GM18517 (cell line): ENCODE results near the gene AKAP9.
"Not testable (repeated sequence)": the region's sequence is repeated elsewhere in the genome, so short reads cannot be mapped to it uniquely, and the experiment has no call there.

Experiments
- ATAC-seq: cut with Tn5 transposase; IDR thresholded peaks from one replicate; pipeline ENCODE4 v1.9.1; 2021; ENCODE audit warnings: mild to moderate bottlenecking, moderate library complexity; ENCODE audit not compliant: unreplicated experiment

The AKAP9 gene

DNA sequence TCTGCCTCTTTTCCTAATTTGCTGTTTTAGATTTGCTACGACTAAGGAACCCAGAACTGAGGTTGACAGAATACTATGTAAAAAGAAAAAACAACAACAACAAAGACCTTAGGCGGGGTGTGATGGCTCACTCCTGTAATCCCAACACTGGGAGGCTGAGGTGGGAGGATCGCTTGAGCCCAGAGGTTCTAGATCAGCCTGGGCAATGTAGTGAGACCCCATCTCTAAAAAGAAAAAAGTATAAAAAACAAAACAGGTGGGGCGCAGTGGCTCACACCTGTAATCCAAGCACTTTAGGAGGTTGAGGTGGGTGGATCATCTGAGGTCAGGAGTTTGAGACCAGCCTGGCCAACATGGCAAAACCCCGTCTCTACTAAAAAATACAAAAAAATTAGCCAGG lies 4.3 kb downstream of the AKAP9 start:
- not testable (repeated sequence) for ATAC-seq

DNA sequence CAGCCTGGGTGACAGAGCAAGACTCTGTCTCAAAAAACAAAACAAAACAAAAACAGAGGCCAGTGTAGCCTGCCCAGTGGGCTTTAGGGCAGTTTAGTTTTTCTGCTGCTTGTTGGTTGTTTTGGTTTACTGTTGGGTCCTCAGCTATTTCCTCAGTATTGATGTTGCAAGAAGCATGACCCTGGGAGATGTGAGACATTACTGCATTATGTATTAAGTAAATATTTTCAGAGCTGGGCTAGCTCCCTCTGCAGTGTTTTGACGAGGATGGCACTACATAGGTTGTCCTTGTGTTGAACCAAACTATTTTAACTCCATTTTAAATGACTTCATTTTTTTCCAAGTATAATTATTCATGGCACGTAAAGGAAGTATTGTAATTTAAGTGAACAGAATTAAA lies 4.8 kb downstream of the AKAP9 start:
- no peak for ATAC-seq

DNA sequence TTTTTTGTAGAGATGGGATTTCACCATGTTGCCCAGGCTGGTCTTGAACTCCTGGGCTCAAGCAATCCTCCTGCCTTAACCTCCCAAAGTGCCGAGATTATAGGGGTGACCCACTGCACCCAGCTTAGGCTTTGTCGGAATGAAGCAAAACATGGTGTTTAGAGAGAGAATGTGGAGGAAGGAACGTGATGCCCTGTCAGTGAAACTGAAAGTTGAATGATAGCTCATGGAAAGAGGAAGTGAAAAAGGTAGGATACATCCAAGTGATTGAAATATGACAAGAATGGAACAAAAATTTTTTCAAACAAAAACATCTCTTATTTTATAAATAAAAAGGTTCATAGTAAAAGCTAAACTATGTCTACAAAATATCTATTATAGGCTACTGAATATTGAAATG lies 5.9 kb downstream of the AKAP9 start:
- no peak for ATAC-seq

DNA sequence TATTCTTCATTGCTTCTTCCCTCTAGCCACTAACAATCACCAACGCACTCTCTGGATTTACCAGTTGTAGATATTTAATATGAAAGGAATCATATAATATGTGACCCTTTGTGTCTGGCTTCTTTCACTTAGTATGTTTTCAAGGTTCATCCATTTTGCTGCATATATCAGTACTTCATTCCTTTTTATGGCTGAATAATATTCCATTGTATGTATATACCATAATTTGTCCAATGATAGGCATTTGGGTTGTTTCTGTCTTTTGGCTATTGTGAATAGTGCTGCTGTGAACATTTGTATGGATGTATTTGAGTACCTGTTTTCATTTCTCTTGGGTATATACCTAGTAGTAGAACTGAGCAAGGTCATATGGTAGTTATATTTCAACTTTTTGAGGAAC lies 7.3 kb downstream of the AKAP9 start:
- no peak for ATAC-seq

DNA sequence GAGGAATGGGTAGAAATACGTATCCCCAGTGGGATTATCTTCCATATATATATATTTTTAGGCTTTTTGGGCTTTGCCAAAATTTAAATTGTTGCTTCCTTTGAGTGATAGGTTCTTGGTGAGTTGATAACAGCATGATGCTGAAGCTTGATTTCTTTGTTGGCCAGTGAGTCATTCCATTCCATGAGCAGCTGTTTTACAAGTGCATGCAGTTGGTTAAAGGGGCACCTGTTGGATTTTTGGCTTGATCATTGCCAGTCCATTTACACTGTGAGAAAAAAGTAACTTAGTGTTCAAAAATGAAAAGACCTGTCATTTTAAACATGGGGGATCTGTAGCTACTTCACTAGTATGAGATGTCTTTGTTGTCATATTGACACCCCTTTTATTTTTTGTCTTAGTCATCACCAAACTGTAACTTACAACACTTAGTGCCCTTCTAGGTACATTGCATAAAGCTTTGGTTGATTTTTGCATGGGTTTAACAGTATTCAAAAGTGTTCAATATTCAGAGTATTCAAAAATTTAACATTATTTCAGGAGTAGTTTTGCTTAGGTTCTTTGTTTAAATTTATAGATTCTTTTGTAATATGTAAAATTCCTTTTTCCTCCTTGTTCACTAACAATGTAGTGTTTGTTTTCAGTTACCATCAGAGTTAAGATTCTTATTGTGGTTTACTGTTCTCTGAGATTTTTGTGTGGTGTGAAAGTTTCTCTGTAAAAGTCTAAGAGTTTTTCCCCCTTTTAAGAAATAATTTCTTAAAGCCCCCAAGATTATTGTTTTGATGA lies 8.8 kb downstream of the AKAP9 start:
- peak; percentile 45 for ATAC-seq

DNA sequence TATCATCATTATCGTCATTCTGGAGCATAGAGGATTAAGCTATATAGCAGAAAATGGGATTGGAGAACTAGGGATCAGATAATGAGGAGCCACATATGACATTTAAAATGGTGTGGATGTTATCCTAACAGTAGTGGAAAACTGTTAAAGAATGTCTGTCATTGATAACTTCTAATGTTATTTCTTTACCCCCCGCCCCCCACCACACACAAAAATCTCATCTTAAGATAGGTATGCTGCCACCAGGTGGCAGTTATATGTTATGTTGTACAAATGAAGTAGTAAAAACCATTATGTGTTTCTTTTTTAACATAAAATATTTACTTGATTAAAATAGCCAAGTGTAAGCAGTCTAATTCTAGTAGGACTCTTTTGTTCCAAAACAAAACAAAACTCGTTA lies 13.0 kb downstream of the AKAP9 start:
- no peak for ATAC-seq

DNA sequence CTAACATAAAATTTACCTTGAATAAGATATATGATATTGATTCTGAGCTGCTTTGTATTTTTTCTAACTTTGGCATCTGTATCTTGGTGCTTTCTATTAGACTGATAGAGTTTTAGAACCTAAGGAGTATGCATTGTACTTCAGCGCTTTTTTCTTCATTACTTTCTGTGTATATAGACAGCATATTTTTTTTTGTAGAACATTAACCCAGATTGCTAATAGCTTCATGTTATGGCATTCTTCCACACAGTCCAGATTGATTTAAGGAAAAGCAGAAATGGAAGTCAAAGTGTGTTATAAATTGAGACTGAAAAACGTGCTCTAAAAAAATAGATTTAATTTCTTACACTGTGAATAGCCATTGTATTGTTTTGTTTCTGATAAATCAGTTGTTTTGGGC lies 15.8 kb downstream of the AKAP9 start:
- ATAC-seq: not testable (repeated sequence)

DNA sequence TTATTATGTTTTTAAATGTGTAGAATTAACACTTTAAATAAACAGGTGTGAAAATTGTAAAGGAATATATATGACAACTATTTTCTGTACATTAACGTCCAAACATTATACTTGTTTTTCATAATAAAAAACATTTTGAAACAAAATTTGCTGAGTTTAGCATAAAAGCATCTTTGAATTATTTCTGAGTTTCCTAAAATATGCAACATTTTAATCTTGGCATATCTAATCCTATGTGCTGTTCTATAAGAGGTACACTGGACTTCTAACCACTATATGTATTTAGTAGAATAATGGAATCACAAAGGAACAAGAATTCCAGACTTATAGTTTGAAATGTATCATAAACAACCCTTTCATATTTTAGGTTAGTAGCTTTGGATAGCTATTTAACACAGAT lies 16.6 kb downstream of the AKAP9 start:
- ATAC-seq: no peak

DNA sequence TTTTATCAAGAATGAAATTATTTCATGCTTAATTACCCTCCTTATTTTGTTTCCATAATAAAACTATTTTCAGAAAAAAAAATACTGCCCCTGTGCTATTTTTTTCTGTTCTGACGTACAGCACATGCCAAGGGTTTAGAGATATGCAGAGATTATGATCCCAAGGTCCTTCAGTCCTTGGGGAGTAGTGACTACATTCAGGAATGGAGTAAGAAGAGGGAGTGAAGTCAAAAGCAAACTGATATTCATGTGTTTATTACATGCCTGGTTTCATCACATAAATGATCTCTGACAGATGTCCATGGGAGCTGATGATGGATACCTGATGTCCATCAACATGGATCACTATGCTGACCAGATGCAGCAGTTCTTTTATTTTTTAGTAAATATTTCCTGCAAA lies 17.2 kb downstream of the AKAP9 start:
- ATAC-seq: no peak

DNA sequence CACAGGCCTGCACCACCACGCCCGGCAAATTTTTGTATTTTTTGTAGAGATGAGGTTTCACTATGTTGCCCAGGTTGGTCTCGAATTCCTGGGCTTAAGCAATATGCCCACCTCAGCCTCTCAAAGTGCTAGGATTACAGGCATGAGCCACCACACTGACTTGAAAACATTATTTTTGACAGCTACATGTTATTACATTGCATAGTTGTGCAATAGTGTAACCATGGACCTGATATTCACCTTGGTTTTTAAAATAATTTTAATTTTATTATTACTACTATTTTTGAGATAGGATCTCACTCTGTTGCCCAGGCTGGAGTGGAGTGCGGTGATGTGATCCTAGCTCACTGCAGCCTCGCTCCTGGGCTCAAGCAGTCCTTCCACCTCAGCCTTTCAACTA lies 18.4 kb downstream of the AKAP9 start:
- ATAC-seq: no peak

DNA sequence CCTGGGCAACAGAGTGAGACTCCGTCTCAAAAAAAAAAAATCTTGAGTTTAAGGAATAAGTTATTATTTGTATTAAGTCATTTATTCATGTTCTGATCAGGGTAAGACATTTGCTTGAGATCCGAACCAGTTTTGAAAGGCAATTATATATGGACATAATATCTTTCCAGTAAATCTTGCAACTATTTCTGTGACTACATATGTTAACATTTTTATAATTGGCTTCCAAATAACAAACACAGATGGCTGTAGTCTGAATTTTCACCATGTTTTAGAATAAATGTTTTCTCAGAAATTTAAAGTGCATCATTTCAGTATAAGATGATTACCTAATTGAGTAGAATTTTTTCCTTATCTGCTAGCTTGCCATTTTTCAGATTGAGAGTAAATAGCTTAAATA lies 21.2 kb downstream of the AKAP9 start:
- ATAC-seq: no peak

DNA sequence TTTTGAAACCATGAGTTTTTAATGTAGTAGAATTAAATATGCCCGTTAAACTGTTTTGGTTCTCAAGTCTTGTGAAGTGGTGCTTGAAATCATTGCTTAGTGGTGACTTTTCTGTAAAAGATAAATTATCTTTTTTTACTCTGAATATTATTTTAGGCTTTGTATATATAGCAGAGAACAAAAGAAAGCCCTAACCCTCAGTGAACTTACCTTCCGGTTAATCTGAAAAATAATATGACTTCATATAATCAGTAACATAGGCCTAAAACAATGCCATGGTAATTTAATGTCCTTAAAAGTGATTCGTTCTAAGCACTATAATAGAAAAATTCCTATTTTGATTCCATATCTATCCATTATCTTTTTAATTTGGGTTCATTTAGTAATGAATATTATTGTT lies 21.8 kb downstream of the AKAP9 start:
- ATAC-seq: no peak

DNA sequence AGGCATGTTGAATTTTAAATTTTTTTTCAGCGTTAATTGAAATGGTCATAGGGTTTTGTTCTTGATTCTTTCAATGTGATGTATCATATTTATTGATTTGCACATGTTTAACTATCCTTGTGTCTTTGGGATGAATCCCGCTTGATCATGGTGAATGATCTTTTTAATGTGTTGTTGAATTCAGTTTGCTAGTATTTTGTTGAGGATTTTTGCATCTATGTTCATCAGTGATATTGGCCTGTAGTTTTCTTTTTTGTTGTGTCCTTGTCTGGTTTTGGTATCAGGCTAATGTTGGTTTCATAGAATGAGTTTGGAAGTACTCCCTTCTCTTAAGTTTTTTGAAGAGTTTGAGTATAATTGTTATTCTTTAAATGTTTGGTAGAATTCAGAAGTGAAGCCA lies 26.9 kb downstream of the AKAP9 start:
- not testable (repeated sequence) for ATAC-seq

DNA sequence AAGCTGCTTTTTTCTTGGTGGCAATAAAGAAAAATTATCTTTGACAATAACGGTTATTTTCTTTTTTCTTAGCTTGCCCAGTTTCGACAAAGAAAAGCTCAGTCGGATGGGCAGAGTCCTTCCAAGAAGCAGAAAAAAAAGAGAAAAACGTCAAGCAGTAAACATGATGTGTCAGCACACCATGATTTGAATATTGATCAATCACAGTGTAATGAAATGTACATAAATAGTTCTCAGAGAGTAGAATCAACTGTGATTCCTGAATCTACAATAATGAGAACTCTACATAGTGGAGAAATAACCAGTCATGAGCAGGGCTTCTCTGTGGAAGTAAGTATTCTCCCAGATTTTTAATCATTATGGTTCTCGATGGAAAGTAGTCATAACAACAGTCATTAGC lies 33.0 kb downstream of the AKAP9 start:
- no peak for ATAC-seq

DNA sequence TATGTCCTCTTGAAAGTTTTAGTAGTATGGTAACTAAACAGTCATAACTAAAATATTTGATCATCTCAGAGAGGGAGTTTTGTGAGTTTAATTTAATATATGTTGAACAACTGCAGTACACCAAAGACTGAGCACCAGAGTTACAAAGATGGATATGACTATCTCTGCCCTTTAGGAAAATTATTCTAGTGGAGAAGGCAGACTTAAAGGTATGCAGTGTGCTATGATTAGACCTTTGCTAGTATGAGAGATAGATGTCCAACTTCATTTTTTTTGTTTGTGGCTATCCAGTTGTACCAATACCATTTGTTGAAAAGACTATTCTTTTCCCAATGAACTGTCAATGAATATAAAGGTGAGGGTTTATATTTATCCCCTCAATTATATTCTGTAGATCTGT lies 33.4 kb downstream of the AKAP9 start:
- ATAC-seq: no peak

DNA sequence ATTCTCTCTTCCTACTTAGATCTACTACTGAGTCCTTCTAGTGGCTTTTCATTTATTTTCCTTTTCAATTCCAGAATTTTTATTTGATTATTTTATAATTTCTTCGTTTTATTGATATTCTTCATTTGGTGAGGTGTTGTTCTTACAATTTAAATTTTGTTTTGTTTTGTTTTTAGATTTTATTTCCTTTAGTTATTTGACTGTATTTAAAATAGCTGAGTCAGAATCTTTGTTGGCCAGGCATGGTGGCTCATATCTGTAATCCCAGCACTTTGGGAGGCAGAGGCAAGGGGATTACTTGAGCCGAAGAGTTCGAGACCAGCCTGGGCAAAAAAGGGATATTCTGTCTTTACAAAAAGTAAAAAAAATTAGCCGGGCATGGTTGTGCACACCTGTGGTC lies 36.1 kb downstream of the AKAP9 start:
- ATAC-seq: no peak

DNA sequence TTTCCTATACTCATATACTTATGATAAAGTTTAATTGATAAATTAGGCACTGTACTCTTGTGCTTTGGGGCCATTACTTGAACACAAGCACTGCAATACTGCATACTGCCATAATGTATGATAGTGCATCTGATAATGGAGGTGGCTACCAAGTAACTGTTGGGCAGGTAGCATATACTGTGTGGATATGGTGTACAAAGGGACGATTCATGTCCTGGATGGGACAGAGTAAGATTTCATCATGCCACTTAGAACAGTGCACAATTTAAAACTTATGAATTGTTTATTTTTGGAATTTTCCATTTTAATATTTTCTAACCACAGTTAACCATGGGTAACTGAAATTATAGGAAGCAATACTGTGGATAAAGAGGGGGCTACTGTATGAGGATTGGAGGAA lies 38.9 kb downstream of the AKAP9 start:
- ATAC-seq: no peak

DNA sequence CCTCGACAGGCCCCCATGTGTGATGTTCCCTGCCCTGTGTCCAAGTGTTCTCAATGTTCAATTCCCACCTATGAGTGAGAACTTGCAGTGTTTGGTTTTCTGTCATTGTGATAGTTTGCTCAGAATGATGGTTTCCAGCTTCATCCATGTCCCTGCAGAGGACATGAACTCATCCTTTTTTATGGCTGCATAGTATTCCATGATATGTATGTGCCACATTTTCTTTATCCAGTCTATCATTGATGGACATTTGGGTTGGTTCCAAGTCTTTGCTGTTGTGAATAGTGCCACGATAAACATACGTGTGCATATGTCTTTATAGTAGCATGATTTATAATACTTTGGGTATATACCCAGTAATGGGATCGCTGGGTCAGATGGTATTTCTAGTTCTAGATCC lies 41.7 kb downstream of the AKAP9 start:
- ATAC-seq: not testable (repeated sequence)

DNA sequence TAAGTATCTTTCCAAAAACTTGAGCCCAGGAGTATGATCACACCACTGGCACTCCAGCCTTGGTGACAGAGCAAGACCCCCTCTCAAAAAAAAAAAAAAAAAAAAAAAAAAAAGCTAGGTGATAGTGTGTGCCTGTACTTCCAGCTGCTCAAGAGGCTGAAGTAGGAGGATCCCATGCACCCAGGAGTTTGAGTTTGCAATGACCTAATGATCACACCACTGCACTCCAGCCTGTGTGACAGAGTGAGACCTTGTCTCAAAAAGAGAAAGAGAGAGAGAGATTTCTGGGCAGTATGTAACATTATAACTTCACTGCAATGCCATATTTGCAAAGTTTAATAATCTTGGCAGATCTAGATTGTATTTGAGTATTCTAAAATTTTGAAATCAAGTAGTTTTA lies 47.6 kb downstream of the AKAP9 start:
- ATAC-seq: no peak

DNA sequence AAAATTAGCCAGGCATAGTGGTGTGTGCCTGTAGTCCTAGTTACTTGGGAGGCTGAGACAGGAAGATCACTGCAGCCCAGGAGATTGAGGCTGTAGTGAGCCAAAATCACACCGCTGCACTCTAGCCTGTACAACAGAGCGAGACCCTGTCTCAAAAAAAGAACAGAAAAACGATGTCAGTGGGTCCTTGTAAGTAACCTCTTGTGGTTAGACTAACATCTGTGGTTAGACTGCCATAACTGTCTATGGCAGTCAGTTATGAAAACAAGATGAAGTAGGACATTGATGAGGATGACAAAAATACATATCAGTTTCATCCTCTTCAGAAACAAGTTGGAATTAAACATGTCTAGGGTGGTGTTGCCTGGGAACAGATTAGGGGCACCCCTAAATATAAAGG lies 53.3 kb downstream of the AKAP9 start:
- ATAC-seq: no peak

DNA sequence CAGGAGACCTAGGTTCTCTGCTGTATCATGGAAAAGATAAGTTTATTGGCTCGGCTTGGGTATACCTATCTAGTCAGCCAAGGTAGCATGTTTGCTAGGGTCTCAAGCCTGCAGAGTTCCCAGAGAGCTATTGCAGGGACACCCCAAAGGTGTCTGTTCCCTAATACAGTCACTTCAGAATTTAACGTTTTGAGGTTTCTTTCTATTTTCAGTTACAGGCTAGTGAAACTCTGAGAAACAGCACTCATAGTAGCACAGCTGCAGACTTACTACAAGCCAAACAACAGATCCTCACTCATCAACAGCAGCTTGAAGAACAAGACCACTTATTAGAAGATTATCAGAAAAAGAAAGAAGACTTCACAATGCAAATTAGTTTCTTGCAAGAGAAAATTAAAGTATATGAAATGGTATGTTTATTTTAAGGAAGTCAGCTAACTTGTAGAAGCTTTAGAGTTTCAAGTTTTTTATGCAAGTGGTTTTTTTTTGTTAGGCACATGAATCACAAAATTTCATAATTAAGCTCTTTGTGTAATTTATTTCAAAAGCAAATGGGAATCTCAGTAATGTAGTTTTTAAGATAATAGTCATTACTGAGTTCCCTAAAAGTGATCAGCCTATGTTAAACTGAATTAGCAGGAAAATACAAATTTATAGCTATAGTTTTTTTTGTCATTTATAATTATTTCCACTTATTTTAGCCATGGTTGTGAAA lies 54.9 kb downstream of the AKAP9 start:
- peak; percentile 98 for ATAC-seq
